Transverse colon (tissue), 4 donors: ENCODE results near the gene FNBP1L.

Experiments used
- EP300 ChIP-seq: sonication (generic); formaldehyde crosslinking; IDR thresholded peaks from one replicate; pipeline ENCODE4 v1.6.1; 2017; ENCODE audit warnings: antibody characterized with exemption, low read depth
- POLR2AphosphoS5 ChIP-seq, 3 donors: sonication (generic); formaldehyde crosslinking; IDR thresholded peaks; one replicate each; pipeline ENCODE4 v1.6.1; 2016; ENCODE audit warnings: antibody characterized with exemption in 3 of 3
- TF ChIP-seq, protein P1 (sequence below), 5 experiments: fragments of 200-600 bp in 3 of 5; fragments of 450-650 bp in 2 of 5; sonication (generic) in 3 of 5; IDR thresholded peaks; 1 replicate in 2 of 5; 2 replicates in 3 of 5; pipeline ENCODE4 v1.5.1; 2016 to 2017; ENCODE audit warnings: antibody characterized with exemption in 5 of 5, inconsistent platforms in 3 of 5, mild to moderate bottlenecking in 2 of 5, moderate library complexity in 1 of 5

GRCh38 chr1:93596329-93597089 is 148.6 kb downstream of the FNBP1L start:
- TF ChIP-seq, protein P1, sequence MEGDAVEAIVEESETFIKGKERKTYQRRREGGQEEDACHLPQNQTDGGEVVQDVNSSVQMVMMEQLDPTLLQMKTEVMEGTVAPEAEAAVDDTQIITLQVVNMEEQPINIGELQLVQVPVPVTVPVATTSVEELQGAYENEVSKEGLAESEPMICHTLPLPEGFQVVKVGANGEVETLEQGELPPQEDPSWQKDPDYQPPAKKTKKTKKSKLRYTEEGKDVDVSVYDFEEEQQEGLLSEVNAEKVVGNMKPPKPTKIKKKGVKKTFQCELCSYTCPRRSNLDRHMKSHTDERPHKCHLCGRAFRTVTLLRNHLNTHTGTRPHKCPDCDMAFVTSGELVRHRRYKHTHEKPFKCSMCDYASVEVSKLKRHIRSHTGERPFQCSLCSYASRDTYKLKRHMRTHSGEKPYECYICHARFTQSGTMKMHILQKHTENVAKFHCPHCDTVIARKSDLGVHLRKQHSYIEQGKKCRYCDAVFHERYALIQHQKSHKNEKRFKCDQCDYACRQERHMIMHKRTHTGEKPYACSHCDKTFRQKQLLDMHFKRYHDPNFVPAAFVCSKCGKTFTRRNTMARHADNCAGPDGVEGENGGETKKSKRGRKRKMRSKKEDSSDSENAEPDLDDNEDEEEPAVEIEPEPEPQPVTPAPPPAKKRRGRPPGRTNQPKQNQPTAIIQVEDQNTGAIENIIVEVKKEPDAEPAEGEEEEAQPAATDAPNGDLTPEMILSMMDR (IDR thresholded peaks at IDR 0.05): no peak
- TF ChIP-seq EP300 (no peak), POLR2AphosphoS5 (IDR thresholded peaks at IDR 0.05) (no peak)
